ENCODE data around the gene COL13A1.

Gene COL13A1

DNA sequence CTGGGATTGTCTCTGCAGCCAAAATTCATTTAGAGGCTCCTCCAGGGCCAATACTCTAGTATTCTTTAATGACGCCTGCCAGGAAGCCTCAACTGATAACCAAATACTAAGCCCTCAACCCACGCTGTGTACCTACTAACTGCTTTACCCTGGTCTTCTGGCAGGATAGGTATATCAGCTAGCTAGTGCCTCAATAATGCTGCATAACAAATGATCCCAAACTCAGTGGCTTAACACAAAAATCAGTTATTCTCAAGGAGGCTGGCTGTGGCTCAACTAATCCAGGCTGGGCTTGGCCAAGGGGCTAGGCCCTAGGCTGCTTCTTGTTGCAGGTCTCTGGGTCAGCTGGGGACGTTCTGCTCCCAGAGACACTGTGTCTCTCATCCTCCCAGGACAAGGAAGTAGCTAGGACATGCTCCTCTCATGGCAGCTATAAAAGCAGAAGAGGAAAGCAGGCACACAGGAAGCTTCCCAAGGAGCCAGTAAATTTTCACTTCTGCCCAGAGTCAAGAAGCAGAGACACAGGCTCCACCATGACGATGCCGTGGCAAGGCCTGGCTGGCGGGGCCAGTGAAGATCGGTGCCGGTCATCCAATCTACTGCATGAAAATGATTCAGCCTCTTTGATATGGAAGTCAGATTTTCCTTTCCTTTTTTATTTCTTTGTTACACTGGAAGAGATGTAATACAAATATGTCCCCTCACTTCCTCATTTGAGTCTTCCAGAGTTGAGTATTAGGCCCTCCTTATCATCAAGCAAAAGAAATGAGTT lies 28.6 kb upstream of the COL13A1 start:
- Histone ChIP-seq H3K27ac (ENCODE audit: poor library complexity, severe bottlenecking) (no peak overlapping the region), H3K4me1 (ENCODE audit: insufficient read depth, poor library complexity, severe bottlenecking) (peaks cover 7% of the 10 kb centered on the region), H3K27me3 (ENCODE audit: insufficient read depth, poor library complexity, severe bottlenecking) (no peaks in the 10 kb centered on the region), H3K36me3 (ENCODE audit: low read depth) (no peaks in the 10 kb centered on the region), H3K9me3 (ENCODE audit: severe bottlenecking) (no peaks in the 10 kb centered on the region), H3K4me3 (ENCODE audit: severe bottlenecking) (no peak overlapping the region)
- ATAC-seq (ENCODE audit: low read depth) = no peak
- no peak for DNase-seq (ENCODE audit: low spot score)
- TF ChIP-seq, protein P1, sequence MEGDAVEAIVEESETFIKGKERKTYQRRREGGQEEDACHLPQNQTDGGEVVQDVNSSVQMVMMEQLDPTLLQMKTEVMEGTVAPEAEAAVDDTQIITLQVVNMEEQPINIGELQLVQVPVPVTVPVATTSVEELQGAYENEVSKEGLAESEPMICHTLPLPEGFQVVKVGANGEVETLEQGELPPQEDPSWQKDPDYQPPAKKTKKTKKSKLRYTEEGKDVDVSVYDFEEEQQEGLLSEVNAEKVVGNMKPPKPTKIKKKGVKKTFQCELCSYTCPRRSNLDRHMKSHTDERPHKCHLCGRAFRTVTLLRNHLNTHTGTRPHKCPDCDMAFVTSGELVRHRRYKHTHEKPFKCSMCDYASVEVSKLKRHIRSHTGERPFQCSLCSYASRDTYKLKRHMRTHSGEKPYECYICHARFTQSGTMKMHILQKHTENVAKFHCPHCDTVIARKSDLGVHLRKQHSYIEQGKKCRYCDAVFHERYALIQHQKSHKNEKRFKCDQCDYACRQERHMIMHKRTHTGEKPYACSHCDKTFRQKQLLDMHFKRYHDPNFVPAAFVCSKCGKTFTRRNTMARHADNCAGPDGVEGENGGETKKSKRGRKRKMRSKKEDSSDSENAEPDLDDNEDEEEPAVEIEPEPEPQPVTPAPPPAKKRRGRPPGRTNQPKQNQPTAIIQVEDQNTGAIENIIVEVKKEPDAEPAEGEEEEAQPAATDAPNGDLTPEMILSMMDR (IDR thresholded peaks at IDR 0.05; ENCODE audit: poor library complexity, severe bottlenecking) = no peak

DNA sequence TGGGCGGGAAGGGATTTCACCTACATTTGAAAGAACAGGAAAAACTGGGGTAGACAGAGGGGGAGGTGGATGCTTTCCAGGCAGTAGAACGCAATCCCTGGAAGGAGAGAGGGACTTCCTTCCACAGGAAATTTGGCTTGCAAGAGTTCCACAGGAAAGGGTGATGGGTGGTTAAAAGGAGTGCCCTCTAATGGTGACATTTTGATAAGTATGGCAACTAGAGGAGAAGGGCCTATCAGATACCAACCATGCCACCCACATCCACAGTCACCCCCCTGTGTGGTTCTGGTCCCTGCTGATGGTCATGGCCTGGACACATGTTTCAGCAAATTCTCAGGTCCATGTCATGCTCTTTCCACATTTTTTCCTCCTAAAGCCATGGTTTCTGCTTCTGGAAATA lies 27.1 kb upstream of the COL13A1 start:
- H3K4me3 ChIP-seq (ENCODE audit: severe bottlenecking) = no peak overlapping the region
- no peaks in the 10 kb centered on the region for H3K27me3 ChIP-seq (ENCODE audit: insufficient read depth, poor library complexity, severe bottlenecking)
- TF ChIP-seq, protein P1 (IDR thresholded peaks at IDR 0.05; ENCODE audit: poor library complexity, severe bottlenecking) = no peak
- DNase-seq (ENCODE audit: low spot score) (no peak), ATAC-seq (ENCODE audit: low read depth) (no peak)
- H3K9me3 ChIP-seq (ENCODE audit: severe bottlenecking) = no peaks in the 10 kb centered on the region
- no peaks in the 10 kb centered on the region for H3K36me3 ChIP-seq (ENCODE audit: low read depth)
- H3K27ac ChIP-seq (ENCODE audit: poor library complexity, severe bottlenecking) = no peak overlapping the region
- H3K4me1 ChIP-seq (ENCODE audit: insufficient read depth, poor library complexity, severe bottlenecking) = peaks cover 2% of the 10 kb centered on the region

DNA sequence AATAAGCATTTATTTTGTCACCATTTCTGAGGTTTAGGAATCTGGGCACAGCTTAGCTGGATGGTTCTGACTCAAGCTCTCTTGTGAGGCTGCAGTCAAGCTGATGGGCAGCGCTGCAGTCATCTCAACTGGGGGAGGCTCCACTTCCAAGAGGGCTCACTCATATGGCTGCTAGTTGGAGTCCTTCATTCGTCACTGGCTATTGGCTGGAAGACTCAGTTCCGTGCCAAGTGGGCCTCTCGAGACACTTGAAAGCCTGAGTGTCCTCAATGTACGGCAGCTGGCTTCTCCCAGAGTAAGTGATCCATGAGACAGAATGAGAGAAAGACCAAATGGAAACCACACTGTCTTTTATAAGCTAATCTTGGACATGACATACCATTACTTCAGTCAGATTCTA lies 21.6 kb upstream of the COL13A1 start:
- H3K9me3 ChIP-seq (ENCODE audit: severe bottlenecking) = no peaks in the 10 kb centered on the region
- DNase-seq (ENCODE audit: low spot score) = no peak
- no peak overlapping the region for H3K4me3 ChIP-seq (ENCODE audit: severe bottlenecking)
- H3K36me3 ChIP-seq (ENCODE audit: low read depth) = no peaks in the 10 kb centered on the region
- ATAC-seq (ENCODE audit: low read depth) = no peak
- no peaks in the 10 kb centered on the region for H3K4me1 ChIP-seq (ENCODE audit: insufficient read depth, poor library complexity, severe bottlenecking)
- TF ChIP-seq, protein P1 (IDR thresholded peaks at IDR 0.05; ENCODE audit: poor library complexity, severe bottlenecking) = no peak
- no peaks in the 10 kb centered on the region for H3K27me3 ChIP-seq (ENCODE audit: insufficient read depth, poor library complexity, severe bottlenecking)
- no peak overlapping the region for H3K27ac ChIP-seq (ENCODE audit: poor library complexity, severe bottlenecking)

DNA sequence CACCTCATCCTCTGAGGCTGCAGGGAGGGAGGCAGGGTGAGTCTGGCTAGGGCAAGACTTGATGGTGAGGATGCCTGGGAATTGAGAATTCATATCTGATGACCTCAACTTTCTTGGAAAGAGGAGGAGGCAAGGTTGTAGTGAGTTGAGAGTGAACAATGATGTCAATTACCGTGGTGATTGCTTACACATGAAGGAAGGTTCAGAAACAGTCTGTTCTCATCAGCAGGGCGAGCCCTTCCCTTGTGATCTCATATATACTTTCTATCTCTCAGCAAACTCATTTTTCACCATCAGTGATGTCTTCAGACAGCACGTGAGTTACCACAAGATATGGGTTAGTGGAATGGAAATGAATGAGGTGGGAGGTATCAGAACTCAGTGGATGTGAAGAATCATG lies 20.1 kb upstream of the COL13A1 start:
- Histone ChIP-seq H3K27ac (ENCODE audit: poor library complexity, severe bottlenecking) (no peak overlapping the region), H3K27me3 (ENCODE audit: insufficient read depth, poor library complexity, severe bottlenecking) (no peaks in the 10 kb centered on the region), H3K36me3 (ENCODE audit: low read depth) (no peaks in the 10 kb centered on the region), H3K4me1 (ENCODE audit: insufficient read depth, poor library complexity, severe bottlenecking) (no peaks in the 10 kb centered on the region), H3K9me3 (ENCODE audit: severe bottlenecking) (no peaks in the 10 kb centered on the region), H3K4me3 (ENCODE audit: severe bottlenecking) (no peak overlapping the region)
- ATAC-seq (ENCODE audit: low read depth) = no peak
- TF ChIP-seq, protein P1 (IDR thresholded peaks at IDR 0.05; ENCODE audit: poor library complexity, severe bottlenecking) = no peak
- no peak for DNase-seq (ENCODE audit: low spot score)

DNA sequence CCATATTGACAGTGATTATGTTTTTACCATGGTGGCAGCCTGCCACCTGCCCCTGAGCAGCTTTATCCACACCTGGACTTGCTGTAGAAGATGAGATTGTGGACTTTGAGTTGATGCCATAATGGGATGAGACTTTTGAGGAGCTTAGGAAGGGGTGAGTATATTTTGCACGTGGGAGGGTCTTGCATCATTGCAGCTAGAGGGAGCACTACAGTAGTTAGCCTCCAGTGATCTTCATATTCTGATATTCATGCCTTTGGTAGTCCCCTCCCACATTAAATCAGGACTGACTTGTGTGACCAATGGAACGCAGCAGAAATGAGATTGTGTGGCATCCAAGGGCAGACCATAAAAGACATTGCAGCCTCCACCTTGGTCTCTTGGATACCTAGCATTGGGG lies 18.2 kb upstream of the COL13A1 start:
- no peak overlapping the region for H3K4me3 ChIP-seq (ENCODE audit: severe bottlenecking)
- H3K27me3 ChIP-seq (ENCODE audit: insufficient read depth, poor library complexity, severe bottlenecking) = no peaks in the 10 kb centered on the region
- TF ChIP-seq, protein P1 (IDR thresholded peaks at IDR 0.05; ENCODE audit: poor library complexity, severe bottlenecking) = no peak
- no peaks in the 10 kb centered on the region for H3K9me3 ChIP-seq (ENCODE audit: severe bottlenecking)
- DNase-seq (ENCODE audit: low spot score) = no peak
- no peak for ATAC-seq (ENCODE audit: low read depth)
- no peaks in the 10 kb centered on the region for H3K4me1 ChIP-seq (ENCODE audit: insufficient read depth, poor library complexity, severe bottlenecking)
- H3K36me3 ChIP-seq (ENCODE audit: low read depth) = no peaks in the 10 kb centered on the region
- no peak overlapping the region for H3K27ac ChIP-seq (ENCODE audit: poor library complexity, severe bottlenecking)
